ENCODE results near the gene SYNPO2. TPM values are rescaled to one million over a fixed set of nuclear protein-coding genes. Genes with fewer than 3 reads are reported as not detected.

Gene SYNPO2
- total RNA-seq, 1 donor from 2014 or later, result 26.2 TPM

DNA sequence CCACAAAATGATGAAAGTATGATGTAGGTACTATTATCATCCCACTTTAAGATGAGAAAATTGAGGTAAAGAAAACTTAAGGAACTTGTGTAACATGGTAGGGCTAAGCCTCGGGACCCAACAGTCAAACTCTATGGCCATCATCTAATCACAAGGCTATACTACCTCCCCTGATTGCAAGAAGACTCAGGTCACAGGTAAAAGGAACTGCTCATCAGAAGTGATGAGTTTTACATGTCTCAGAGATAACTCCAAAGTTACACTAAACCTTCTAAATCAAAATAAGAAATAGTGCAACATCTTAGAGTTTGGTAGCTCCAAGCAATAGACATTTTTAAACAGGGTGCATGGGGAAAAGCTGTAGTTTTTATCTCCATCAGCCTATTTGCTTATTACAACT lies 150.5 kb downstream of the SYNPO2 start:
- DNase-seq (no peak), ATAC-seq (no peak)
- H3K27ac ChIP-seq, result no peak overlapping the region
- H3K36me3 ChIP-seq, result no peaks in the 10 kb centered on the region
- H3K4me1 ChIP-seq, result peaks cover 30% of the 10 kb centered on the region
- intact Hi-C loops (cut with DNase I), result no loop called here
- no peak overlapping the region for H3K4me3 ChIP-seq
- TF ChIP-seq, protein P1, sequence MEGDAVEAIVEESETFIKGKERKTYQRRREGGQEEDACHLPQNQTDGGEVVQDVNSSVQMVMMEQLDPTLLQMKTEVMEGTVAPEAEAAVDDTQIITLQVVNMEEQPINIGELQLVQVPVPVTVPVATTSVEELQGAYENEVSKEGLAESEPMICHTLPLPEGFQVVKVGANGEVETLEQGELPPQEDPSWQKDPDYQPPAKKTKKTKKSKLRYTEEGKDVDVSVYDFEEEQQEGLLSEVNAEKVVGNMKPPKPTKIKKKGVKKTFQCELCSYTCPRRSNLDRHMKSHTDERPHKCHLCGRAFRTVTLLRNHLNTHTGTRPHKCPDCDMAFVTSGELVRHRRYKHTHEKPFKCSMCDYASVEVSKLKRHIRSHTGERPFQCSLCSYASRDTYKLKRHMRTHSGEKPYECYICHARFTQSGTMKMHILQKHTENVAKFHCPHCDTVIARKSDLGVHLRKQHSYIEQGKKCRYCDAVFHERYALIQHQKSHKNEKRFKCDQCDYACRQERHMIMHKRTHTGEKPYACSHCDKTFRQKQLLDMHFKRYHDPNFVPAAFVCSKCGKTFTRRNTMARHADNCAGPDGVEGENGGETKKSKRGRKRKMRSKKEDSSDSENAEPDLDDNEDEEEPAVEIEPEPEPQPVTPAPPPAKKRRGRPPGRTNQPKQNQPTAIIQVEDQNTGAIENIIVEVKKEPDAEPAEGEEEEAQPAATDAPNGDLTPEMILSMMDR (IDR thresholded peaks at IDR 0.05), result no peak
- no peaks in the 10 kb centered on the region for H3K9me3 ChIP-seq
- no peaks in the 10 kb centered on the region for H3K27me3 ChIP-seq (ENCODE audit: low read depth)

DNA sequence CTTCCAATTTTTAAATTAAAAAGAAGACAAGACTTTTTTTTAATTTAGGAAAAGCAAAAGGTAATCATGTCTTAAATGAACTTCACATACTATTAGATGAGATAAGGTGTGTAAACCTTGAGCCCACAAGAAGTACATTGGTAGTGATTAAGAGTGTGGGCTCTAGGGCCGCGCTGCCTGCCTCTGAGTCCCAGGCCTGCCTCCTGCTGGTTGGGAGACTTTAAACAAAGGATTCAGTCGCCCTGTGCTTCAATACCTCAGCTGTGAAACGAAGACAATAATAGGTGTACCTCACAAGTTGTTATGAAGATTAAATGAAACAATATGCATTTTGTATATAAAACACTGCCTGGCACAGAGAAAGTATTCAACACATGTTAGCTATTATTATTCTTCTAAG lies 151.1 kb downstream of the SYNPO2 start:
- intact Hi-C loops (cut with DNase I), result loop anchor here (5.0 kb wide), 1 partner anchor 248 kb away; no protein-coding TSS in a partner anchor
- Histone ChIP-seq H3K4me1 (peaks cover 30% of the 10 kb centered on the region), H3K27me3 (ENCODE audit: low read depth) (no peaks in the 10 kb centered on the region), H3K27ac (no peak overlapping the region), H3K9me3 (no peaks in the 10 kb centered on the region), H3K4me3 (no peak overlapping the region), H3K36me3 (no peaks in the 10 kb centered on the region)
- TF ChIP-seq, protein P1 (IDR thresholded peaks at IDR 0.05), result no peak
- DNase-seq, result no peak
- ATAC-seq, result no peak

DNA sequence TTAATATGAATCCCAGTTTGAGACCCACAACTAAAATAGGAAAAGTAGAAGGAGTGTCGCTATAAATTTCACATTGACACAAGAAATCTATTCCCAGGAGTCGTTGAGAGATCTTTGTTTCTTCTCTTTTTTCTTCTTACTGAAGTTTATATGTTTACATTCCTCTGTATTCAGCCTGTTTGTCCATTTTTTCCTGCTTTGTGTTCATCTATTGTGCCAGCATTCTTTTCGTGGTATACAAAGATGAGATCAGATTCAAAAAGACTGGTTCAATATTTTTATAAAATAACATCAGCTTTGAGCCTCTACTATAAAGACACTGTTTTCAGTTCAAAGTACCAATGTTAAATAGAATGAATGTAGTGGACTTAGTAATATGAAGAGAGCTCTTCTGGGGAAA lies 151.6 kb downstream of the SYNPO2 start:
- Histone ChIP-seq H3K4me3 (no peak overlapping the region), H3K27me3 (ENCODE audit: low read depth) (no peaks in the 10 kb centered on the region), H3K36me3 (no peaks in the 10 kb centered on the region), H3K9me3 (no peaks in the 10 kb centered on the region), H3K4me1 (peaks cover 30% of the 10 kb centered on the region), H3K27ac (peak overlapping the region; percentile 46)
- DNase-seq (no peak), ATAC-seq (no peak)
- TF ChIP-seq, protein P1 (IDR thresholded peaks at IDR 0.05), result no peak
- intact Hi-C loops (cut with DNase I), result loop anchor here (5.0 kb wide), 1 partner anchor 247 kb away; no protein-coding TSS in a partner anchor

DNA sequence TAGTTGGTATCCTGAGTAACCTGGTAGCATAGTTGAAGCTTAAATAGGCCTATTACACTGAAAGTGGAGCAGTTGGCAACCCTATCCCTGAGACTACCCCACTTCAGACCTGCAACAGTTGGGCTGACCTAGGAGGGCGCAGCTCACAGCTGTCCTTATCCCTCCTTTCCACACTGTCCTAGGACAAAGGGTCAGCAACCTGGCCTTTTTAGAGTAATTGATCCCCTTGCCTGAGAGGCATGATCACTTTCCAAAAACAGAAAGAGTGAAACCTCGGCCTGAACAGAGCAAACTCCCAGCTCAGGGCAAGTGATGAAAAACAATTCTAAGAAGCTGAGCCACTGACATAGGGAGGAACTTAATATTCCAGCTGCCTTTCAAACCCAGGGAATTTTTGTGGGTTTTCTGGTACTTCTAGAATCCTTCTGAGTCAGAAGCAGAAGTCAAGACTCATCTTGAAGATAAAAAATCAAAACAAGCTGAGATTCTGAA lies 152.1 kb downstream of the SYNPO2 start:
- H3K4me3 ChIP-seq, result no peak overlapping the region
- no peaks in the 10 kb centered on the region for H3K9me3 ChIP-seq
- peak; percentile 11 to 48 for ATAC-seq
- DNase-seq, result no peak
- H3K27me3 ChIP-seq (ENCODE audit: low read depth), result no peaks in the 10 kb centered on the region
- intact Hi-C loops (cut with DNase I), result loop anchor here (5.0 kb wide), 1 partner anchor 247 kb away; no protein-coding TSS in a partner anchor
- TF ChIP-seq, protein P1 (IDR thresholded peaks at IDR 0.05), result no peak
- H3K27ac ChIP-seq, result peak overlapping the region; percentile 46
- H3K4me1 ChIP-seq, result peaks cover 30% of the 10 kb centered on the region
- no peaks in the 10 kb centered on the region for H3K36me3 ChIP-seq

DNA sequence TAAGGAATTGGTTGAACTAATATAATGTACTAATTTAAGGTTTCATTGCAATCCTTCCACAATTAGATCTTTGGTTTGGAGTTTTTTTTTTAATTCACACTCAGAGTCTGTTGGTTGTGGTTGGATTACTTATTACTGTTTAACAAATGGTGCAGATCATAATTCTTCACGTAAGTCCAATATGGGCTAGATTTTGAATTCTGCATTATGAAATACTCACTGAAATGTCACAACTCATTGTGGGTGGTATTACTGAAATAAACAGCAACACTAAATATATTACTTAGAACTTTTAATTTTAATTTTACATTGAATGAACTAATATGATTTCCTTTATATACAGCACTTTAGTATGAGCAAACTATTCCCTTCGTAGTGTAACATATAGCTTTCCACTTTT lies 152.7 kb downstream of the SYNPO2 start:
- H3K9me3 ChIP-seq, result no peaks in the 10 kb centered on the region
- H3K36me3 ChIP-seq, result no peaks in the 10 kb centered on the region
- intact Hi-C loops (cut with DNase I), result loop anchor here (5.0 kb wide), 1 partner anchor 246 kb away; no protein-coding TSS in a partner anchor
- no peak overlapping the region for H3K4me3 ChIP-seq
- TF ChIP-seq, protein P1 (IDR thresholded peaks at IDR 0.05), result no peak
- H3K27ac ChIP-seq, result peak overlapping the region; percentile 46
- ATAC-seq (no peak), DNase-seq (no peak)
- H3K27me3 ChIP-seq (ENCODE audit: low read depth), result no peaks in the 10 kb centered on the region
- peaks cover 37% of the 10 kb centered on the region for H3K4me1 ChIP-seq

Measured in lower lobe of right lung (tissue), 2 donors.